ENCODE results near the gene SAT2. TPM values are rescaled to one million over a fixed set of nuclear protein-coding genes. Genes with fewer than 3 reads are reported as not detected.

Gene SAT2
- total RNA-seq = 41.3 and 52.5 TPM in 2 replicates

GRCh38 chr17:7627250-7628121 lies at the start of gene SAT2:
Gene SAT2, minus strand, starts transcription at chr17:7627821. Its CDS starts 186 bp downstream, at chr17:7627635.
- Histone ChIP-seq H3K79me2 (ENCODE audit: insufficient read depth, low read length) (peaks cover 15% of the 10 kb centered on the region), H3K4me3 (ENCODE audit: insufficient read depth, low read length) (peak within 1 kb of the TSS; percentile 95), H4K20me1 (ENCODE audit: insufficient read depth, low read length) (no peaks in the 10 kb centered on the region), H3K4me2 (ENCODE audit: insufficient read depth, low read length) (peak within 1 kb of the TSS; percentile 95), H3K9me3 (ENCODE audit: low read depth, low read length) (no peaks in the 10 kb centered on the region), H3K27me3 (ENCODE audit: insufficient read depth, low read length) (no peaks in the 10 kb centered on the region), H2AFZ (ENCODE audit: low read length) (peak within 1 kb of the TSS; percentile 93), H3K27ac (ENCODE audit: low read depth, low read length) (peak within 1 kb of the TSS; percentile 85), H3K4me1 (ENCODE audit: insufficient read depth, low read length) (peaks cover 5% of the 10 kb centered on the region), H3K36me3 (ENCODE audit: insufficient read depth, low read length) (no peaks in the 10 kb centered on the region)
- DNase-seq (ENCODE audit: insufficient read length, low spot score, missing footprints) = peak; percentile 100
- TF ChIP-seq CTCF (IDR thresholded peaks at IDR 0.05; ENCODE audit: extremely low read depth, low read depth, low read length) = no peak

- no peaks in the 10 kb centered on the region for H3K4me1 ChIP-seq (ENCODE audit: insufficient read depth, low read length)
- H3K27ac ChIP-seq (ENCODE audit: low read depth, low read length) = no peak overlapping the region
- no peak for TF ChIP-seq CTCF (IDR thresholded peaks at IDR 0.05; ENCODE audit: extremely low read depth, low read depth, low read length)
Observed at GRCh38 chr17:7676533-7676932, 48.9 kb upstream of the SAT2 start.

GRCh38 chr17:7674934-7675333 lies 47.3 kb upstream of the SAT2 start:
- TF ChIP-seq CTCF (IDR thresholded peaks at IDR 0.05; ENCODE audit: extremely low read depth, low read depth, low read length) = no peak
- Histone ChIP-seq H3K4me2 (ENCODE audit: insufficient read depth, low read length) (no peak overlapping the region), H4K20me1 (ENCODE audit: insufficient read depth, low read length) (peaks cover 4% of the 10 kb centered on the region), H2AFZ (ENCODE audit: low read length) (no peak overlapping the region), H3K27ac (ENCODE audit: low read depth, low read length) (no peak overlapping the region), H3K4me3 (ENCODE audit: insufficient read depth, low read length) (no peak overlapping the region), H3K4me1 (ENCODE audit: insufficient read depth, low read length) (no peaks in the 10 kb centered on the region), H3K79me2 (ENCODE audit: insufficient read depth, low read length) (peaks cover 3% of the 10 kb centered on the region), H3K9me3 (ENCODE audit: low read depth, low read length) (peaks cover 3% of the 10 kb centered on the region), H3K27me3 (ENCODE audit: insufficient read depth, low read length) (no peaks in the 10 kb centered on the region), H3K36me3 (ENCODE audit: insufficient read depth, low read length) (peaks cover 31% of the 10 kb centered on the region)
- DNase-seq (ENCODE audit: insufficient read length, low spot score, missing footprints) = no peak

More at GRCh38 chr17:7676533-7676932, 48.9 kb upstream of the SAT2 start:
- no peaks in the 10 kb centered on the region for H3K27me3 ChIP-seq (ENCODE audit: insufficient read depth, low read length)
- H3K4me2 ChIP-seq (ENCODE audit: insufficient read depth, low read length) = no peak overlapping the region
- peaks cover 5% of the 10 kb centered on the region for H4K20me1 ChIP-seq (ENCODE audit: insufficient read depth, low read length)
- no peak overlapping the region for H2AFZ ChIP-seq (ENCODE audit: low read length)
- H3K9me3 ChIP-seq (ENCODE audit: low read depth, low read length) = peaks cover 3% of the 10 kb centered on the region
- DNase-seq (ENCODE audit: insufficient read length, low spot score, missing footprints) = no peak
- H3K36me3 ChIP-seq (ENCODE audit: insufficient read depth, low read length) = peaks cover 24% of the 10 kb centered on the region
- H3K4me3 ChIP-seq (ENCODE audit: insufficient read depth, low read length) = no peak overlapping the region
- peaks cover 3% of the 10 kb centered on the region for H3K79me2 ChIP-seq (ENCODE audit: insufficient read depth, low read length)

GRCh38 chr17:7673239-7673638 lies 45.6 kb upstream of the SAT2 start:
- H3K4me2 ChIP-seq (ENCODE audit: insufficient read depth, low read length) = no peak overlapping the region
- no peaks in the 10 kb centered on the region for H3K79me2 ChIP-seq (ENCODE audit: insufficient read depth, low read length)
- no peak overlapping the region for H3K4me3 ChIP-seq (ENCODE audit: insufficient read depth, low read length)
- H2AFZ ChIP-seq (ENCODE audit: low read length) = no peak overlapping the region
- H3K27me3 ChIP-seq (ENCODE audit: insufficient read depth, low read length) = no peaks in the 10 kb centered on the region
- H3K9me3 ChIP-seq (ENCODE audit: low read depth, low read length) = peaks cover 3% of the 10 kb centered on the region
- H4K20me1 ChIP-seq (ENCODE audit: insufficient read depth, low read length) = no peaks in the 10 kb centered on the region
- H3K27ac ChIP-seq (ENCODE audit: low read depth, low read length) = no peak overlapping the region
- H3K4me1 ChIP-seq (ENCODE audit: insufficient read depth, low read length) = no peaks in the 10 kb centered on the region
- no peak for TF ChIP-seq CTCF (IDR thresholded peaks at IDR 0.05; ENCODE audit: extremely low read depth, low read depth, low read length)
- H3K36me3 ChIP-seq (ENCODE audit: insufficient read depth, low read length) = peaks cover 34% of the 10 kb centered on the region
- DNase-seq (ENCODE audit: insufficient read length, low spot score, missing footprints) = no peak

Data from osteoblast (primary cell).